HEK293 (cell line): ENCODE measurements around the gene CLN3.
A peak's percentile ranks its signal among the peaks of the same experiment; 100 is the strongest.

Source experiments
- BCL11B ChIP-seq: fragments of 450-650 bp; formaldehyde crosslinking; IDR thresholded peaks from 2 replicates; pipeline ENCODE4 v1.5.1; 2016; ENCODE audit warnings: low read depth, missing biosample characterization, missing genetic modification characterization
- ELK4 ChIP-seq: IDR thresholded peaks from 2 replicates; pipeline ENCODE4 v1.6.1; 2011; ENCODE audit warnings: mild to moderate bottlenecking, low read depth, low read length, borderline replicate concordance
- FEZF1 ChIP-seq: fragments of 450-650 bp; formaldehyde crosslinking; IDR thresholded peaks from 2 replicates; pipeline ENCODE4 v1.5.1; 2016; ENCODE audit warnings: missing biosample characterization, missing genetic modification characterization
- HOXC10 ChIP-seq: sonication (generic); formaldehyde crosslinking; IDR thresholded peaks from 2 replicates; pipeline ENCODE4 v1.8.1; 2023; ENCODE audit warnings: mild to moderate bottlenecking, missing genetic modification reagents
- KLF16 ChIP-seq: fragments of 450-650 bp; formaldehyde crosslinking; IDR thresholded peaks from 2 replicates; pipeline ENCODE4 v1.5.1; 2017; ENCODE audit warnings: missing biosample characterization, missing genetic modification characterization
- YY1 ChIP-seq: fragments of 450-650 bp; formaldehyde crosslinking; IDR thresholded peaks from 2 replicates; pipeline ENCODE4 v1.5.1; 2018; ENCODE audit warnings: missing biosample characterization, missing genetic modification characterization
- ZBTB20 ChIP-seq: fragments of 450-650 bp; formaldehyde crosslinking; IDR thresholded peaks from 2 replicates; pipeline ENCODE4 v1.5.1; 2016; ENCODE audit warnings: missing biosample characterization, missing genetic modification characterization
- ZFP37 ChIP-seq: fragments of 450-650 bp; formaldehyde crosslinking; IDR thresholded peaks from 2 replicates; pipeline ENCODE4 v1.5.1; 2016; ENCODE audit warnings: missing biosample characterization, missing genetic modification characterization
- ZFP69B ChIP-seq: fragments of 450-650 bp; formaldehyde crosslinking; IDR thresholded peaks from 2 replicates; pipeline ENCODE4 v1.5.1; 2016; ENCODE audit warnings: missing biosample characterization, missing genetic modification characterization
- ZNF121 ChIP-seq: fragments of 450-650 bp; formaldehyde crosslinking; IDR thresholded peaks from 2 replicates; pipeline ENCODE4 v1.5.1; 2016; ENCODE audit warnings: missing biosample characterization, missing genetic modification characterization
- ZNF133 ChIP-seq: fragments of 450-650 bp; formaldehyde crosslinking; IDR thresholded peaks from 2 replicates; pipeline ENCODE4 v1.5.1; 2016; ENCODE audit warnings: missing biosample characterization, missing genetic modification characterization
- ZNF140 ChIP-seq: fragments of 450-650 bp; formaldehyde crosslinking; IDR thresholded peaks from 2 replicates; pipeline ENCODE4 v1.5.1; 2016; ENCODE audit warnings: missing biosample characterization, missing genetic modification characterization
- ZNF202 ChIP-seq: fragments of 450-650 bp; formaldehyde crosslinking; IDR thresholded peaks from 2 replicates; pipeline ENCODE4 v1.5.1; 2016; ENCODE audit warnings: missing biosample characterization, missing genetic modification characterization, borderline replicate concordance
- ZNF24 ChIP-seq: fragments of 450-650 bp; formaldehyde crosslinking; IDR thresholded peaks from 2 replicates; pipeline ENCODE4 v1.5.1; 2016; ENCODE audit warnings: missing biosample characterization, missing genetic modification characterization
- ZNF354C ChIP-seq: fragments of 450-650 bp; formaldehyde crosslinking; IDR thresholded peaks from 2 replicates; pipeline ENCODE4 v1.5.1; 2016; ENCODE audit warnings: missing biosample characterization, missing genetic modification characterization, low read depth, borderline replicate concordance
- ZNF473 ChIP-seq: fragments of 450-650 bp; formaldehyde crosslinking; IDR thresholded peaks from 2 replicates; pipeline ENCODE4 v1.5.1; 2017; ENCODE audit warnings: missing biosample characterization, missing genetic modification characterization
- ZNF518A ChIP-seq: fragments of 450-650 bp; formaldehyde crosslinking; conservative IDR thresholded peaks from 2 replicates; pipeline ENCODE4 v1.5.1; 2016; ENCODE audit warnings: low read depth, missing biosample characterization, missing genetic modification characterization
- ZNF544 ChIP-seq: fragments of 450-650 bp; formaldehyde crosslinking; IDR thresholded peaks from 2 replicates; pipeline ENCODE4 v1.5.0; 2017; ENCODE audit warnings: missing biosample characterization, missing genetic modification characterization
- ZNF555 ChIP-seq: fragments of 450-650 bp; formaldehyde crosslinking; conservative IDR thresholded peaks from 2 replicates; pipeline ENCODE4 v1.5.1; 2017; ENCODE audit warnings: missing biosample characterization, mild to moderate bottlenecking, missing genetic modification characterization, inconsistent platforms
- ZNF660 ChIP-seq: fragments of 450-650 bp; IDR thresholded peaks from 2 replicates; pipeline ENCODE4 v1.5.1; 2018; ENCODE audit warnings: missing biosample characterization, mild to moderate bottlenecking, missing genetic modification characterization
- ZNF701 ChIP-seq: fragments of 450-650 bp; formaldehyde crosslinking; IDR thresholded peaks from 2 replicates; pipeline ENCODE4 v1.5.1; 2016; ENCODE audit warnings: missing biosample characterization, missing genetic modification characterization
- ZNF747 ChIP-seq: fragments of 450-650 bp; formaldehyde crosslinking; IDR thresholded peaks from 2 replicates; pipeline ENCODE4 v1.5.1; 2016; ENCODE audit warnings: missing biosample characterization, missing genetic modification characterization
- ZNF768 ChIP-seq: fragments of 450-650 bp; formaldehyde crosslinking; IDR thresholded peaks from 2 replicates; pipeline ENCODE4 v1.5.1; 2018; ENCODE audit warnings: missing biosample characterization, mild to moderate bottlenecking, missing genetic modification characterization
- ZNF777 ChIP-seq: fragments of 450-650 bp; formaldehyde crosslinking; IDR thresholded peaks from 2 replicates; pipeline ENCODE4 v1.5.1; 2017; ENCODE audit warnings: missing biosample characterization, missing genetic modification characterization, borderline replicate concordance
- ZNF830 ChIP-seq: fragments of 450-650 bp; IDR thresholded peaks from 2 replicates; pipeline ENCODE4 v1.5.0; 2018; ENCODE audit warnings: missing biosample characterization, missing genetic modification characterization, low read depth, mild to moderate bottlenecking, moderate library complexity
- TF ChIP-seq, protein P1 (sequence below): fragments of 450-650 bp; formaldehyde crosslinking; IDR thresholded peaks from 2 replicates; pipeline ENCODE4 v1.5.1; 2016; ENCODE audit warnings: missing biosample characterization, missing genetic modification characterization
- TF ChIP-seq, protein P2 (sequence below): fragments of 450-650 bp; formaldehyde crosslinking; IDR thresholded peaks from 2 replicates; pipeline ENCODE4 v1.5.1; 2016; ENCODE audit warnings: missing biosample characterization, missing genetic modification characterization
- TF ChIP-seq, protein P3 (sequence below): fragments of 450-650 bp; formaldehyde crosslinking; IDR thresholded peaks from 2 replicates; pipeline ENCODE4 v1.5.1; 2016; ENCODE audit warnings: missing biosample characterization, missing genetic modification characterization, low read depth

CLN3 gene

GRCh38 chr16:28491970-28492474, at the start of gene CLN3 (continued):
- TF ChIP-seq ZNF701 (tag by site-specific recombination) (no peak), KLF16 (peak; percentile 30; the same call in 1 of the 2 replicates), ZNF777 (tag by site-specific recombination) (no peak), ELK4 (no peak), ZNF133 (no peak), ZFP69B (no peak), ZNF660 (tag by site-specific recombination) (no peak; the same call in 1 of the 2 replicates), ZNF518A (tag by site-specific recombination) (peak; percentile 83), BCL11B (tag by site-specific recombination) (no peak), YY1 (tag by site-specific recombination) (peak; percentile 98), ZNF555 (tag by site-specific recombination) (no peak), ZNF121 (tag by site-specific recombination) (no peak), FEZF1 (tag by site-specific recombination) (no peak; the same call in 1 of the 2 replicates), ZFP37 (no peak), ZNF768 (tag by site-specific recombination) (no peak), ZNF830 (tag by site-specific recombination) (no peak), ZNF747 (tag by site-specific recombination) (no peak), ZNF24 (tag by site-specific recombination) (peak; percentile 96), ZNF202 (no peak), ZNF354C (tag by site-specific recombination) (no peak), HOXC10 (no peak), ZBTB20 (tag by site-specific recombination) (peak; percentile 96), ZNF473 (tag by site-specific recombination) (no peak), ZNF544 (tag by site-specific recombination) (no peak), ZNF140 (no peak)
- TF ChIP-seq, protein P1, sequence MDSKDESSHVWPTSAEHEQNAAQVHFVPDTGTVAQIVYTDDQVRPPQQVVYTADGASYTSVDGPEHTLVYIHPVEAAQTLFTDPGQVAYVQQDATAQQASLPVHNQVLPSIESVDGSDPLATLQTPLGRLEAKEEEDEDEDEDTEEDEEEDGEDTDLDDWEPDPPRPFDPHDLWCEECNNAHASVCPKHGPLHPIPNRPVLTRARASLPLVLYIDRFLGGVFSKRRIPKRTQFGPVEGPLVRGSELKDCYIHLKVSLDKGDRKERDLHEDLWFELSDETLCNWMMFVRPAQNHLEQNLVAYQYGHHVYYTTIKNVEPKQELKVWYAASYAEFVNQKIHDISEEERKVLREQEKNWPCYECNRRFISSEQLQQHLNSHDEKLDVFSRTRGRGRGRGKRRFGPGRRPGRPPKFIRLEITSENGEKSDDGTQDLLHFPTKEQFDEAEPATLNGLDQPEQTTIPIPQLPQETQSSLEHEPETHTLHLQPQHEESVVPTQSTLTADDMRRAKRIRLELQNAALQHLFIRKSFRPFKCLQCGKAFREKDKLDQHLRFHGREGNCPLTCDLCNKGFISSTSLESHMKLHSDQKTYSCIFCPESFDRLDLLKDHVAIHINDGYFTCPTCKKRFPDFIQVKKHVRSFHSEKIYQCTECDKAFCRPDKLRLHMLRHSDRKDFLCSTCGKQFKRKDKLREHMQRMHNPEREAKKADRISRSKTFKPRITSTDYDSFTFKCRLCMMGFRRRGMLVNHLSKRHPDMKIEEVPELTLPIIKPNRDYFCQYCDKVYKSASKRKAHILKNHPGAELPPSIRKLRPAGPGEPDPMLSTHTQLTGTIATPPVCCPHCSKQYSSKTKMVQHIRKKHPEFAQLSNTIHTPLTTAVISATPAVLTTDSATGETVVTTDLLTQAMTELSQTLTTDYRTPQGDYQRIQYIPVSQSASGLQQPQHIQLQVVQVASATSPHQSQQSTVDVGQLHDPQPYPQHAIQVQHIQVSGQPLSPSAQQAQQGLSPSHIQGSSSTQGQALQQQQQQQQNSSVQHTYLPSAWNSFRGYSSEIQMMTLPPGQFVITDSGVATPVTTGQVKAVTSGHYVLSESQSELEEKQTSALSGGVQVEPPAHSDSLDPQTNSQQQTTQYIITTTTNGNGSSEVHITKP (tag by site-specific recombination), result peak; percentile 37; the same call in 1 of the 2 replicates
- TF ChIP-seq, protein P2, sequence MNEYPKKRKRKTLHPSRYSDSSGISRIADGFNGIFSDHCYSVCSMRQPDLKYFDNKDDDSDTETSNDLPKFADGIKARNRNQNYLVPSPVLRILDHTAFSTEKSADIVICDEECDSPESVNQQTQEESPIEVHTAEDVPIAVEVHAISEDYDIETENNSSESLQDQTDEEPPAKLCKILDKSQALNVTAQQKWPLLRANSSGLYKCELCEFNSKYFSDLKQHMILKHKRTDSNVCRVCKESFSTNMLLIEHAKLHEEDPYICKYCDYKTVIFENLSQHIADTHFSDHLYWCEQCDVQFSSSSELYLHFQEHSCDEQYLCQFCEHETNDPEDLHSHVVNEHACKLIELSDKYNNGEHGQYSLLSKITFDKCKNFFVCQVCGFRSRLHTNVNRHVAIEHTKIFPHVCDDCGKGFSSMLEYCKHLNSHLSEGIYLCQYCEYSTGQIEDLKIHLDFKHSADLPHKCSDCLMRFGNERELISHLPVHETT (tag by site-specific recombination), result peak; percentile 90
- TF ChIP-seq, protein P3, sequence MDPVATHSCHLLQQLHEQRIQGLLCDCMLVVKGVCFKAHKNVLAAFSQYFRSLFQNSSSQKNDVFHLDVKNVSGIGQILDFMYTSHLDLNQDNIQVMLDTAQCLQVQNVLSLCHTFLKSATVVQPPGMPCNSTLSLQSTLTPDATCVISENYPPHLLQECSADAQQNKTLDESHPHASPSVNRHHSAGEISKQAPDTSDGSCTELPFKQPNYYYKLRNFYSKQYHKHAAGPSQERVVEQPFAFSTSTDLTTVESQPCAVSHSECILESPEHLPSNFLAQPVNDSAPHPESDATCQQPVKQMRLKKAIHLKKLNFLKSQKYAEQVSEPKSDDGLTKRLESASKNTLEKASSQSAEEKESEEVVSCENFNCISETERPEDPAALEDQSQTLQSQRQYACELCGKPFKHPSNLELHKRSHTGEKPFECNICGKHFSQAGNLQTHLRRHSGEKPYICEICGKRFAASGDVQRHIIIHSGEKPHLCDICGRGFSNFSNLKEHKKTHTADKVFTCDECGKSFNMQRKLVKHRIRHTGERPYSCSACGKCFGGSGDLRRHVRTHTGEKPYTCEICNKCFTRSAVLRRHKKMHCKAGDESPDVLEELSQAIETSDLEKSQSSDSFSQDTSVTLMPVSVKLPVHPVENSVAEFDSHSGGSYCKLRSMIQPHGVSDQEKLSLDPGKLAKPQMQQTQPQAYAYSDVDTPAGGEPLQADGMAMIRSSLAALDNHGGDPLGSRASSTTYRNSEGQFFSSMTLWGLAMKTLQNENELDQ (tag by site-specific recombination), result no peak
